Kidney epithelial cell (primary cell): ENCODE measurements around the gene C1S. TPM values are rescaled to one million over a fixed set of nuclear protein-coding genes. Genes with fewer than 3 reads are reported as not detected.
"Not testable (repeated sequence)": the region's sequence is repeated elsewhere in the genome, so short reads cannot be mapped to it uniquely, and the experiment has no call there.

Source experiments
- DNase-seq: peaks from one replicate; pipeline ENCODE4 v3.0.0-alpha.2; 2010; ENCODE audit warnings: low read depth
- H3K27me3 ChIP-seq: 2 replicates; pipeline ENCODE4 v1.6.0; 2011; ENCODE audit warnings: low read length; ENCODE audit not compliant: control insufficient read depth, insufficient read depth
- H3K36me3 ChIP-seq: 2 replicates; pipeline ENCODE4 v1.5.1; 2011; ENCODE audit warnings: low read length; ENCODE audit not compliant: control insufficient read depth, insufficient read depth
- H3K4me3 ChIP-seq: 2 replicates; pipeline ENCODE4 v1.5.1; 2011; ENCODE audit warnings: low read depth, mild to moderate bottlenecking, control low read depth, low read length
- CTCF ChIP-seq: IDR thresholded peaks from 2 replicates; pipeline ENCODE4 v1.5.1; 2011; ENCODE audit warnings: mild to moderate bottlenecking, moderate library complexity, low read length, control low read depth, inconsistent platforms; ENCODE audit not compliant: insufficient read depth, poor library complexity, severe bottlenecking
- total RNA-seq: library from RNA; depleted of rRNA; stranded (reverse); fragments of >200 nt; gene quantifications from 2 replicates; pipeline ENCODE4 v1.2.3, GENCODE V29; 2015

C1S gene
- total RNA-seq, 1 donor from 2014 or later = 4.0 TPM

- no peaks in the 10 kb centered on the region for H3K27me3 ChIP-seq
- H3K4me3 ChIP-seq = no peak overlapping the region
- no peak for TF ChIP-seq CTCF
- peaks cover 1% of the 10 kb centered on the region for H3K36me3 ChIP-seq
- no peak for DNase-seq
These were observed 45.6 kb downstream of the C1S start for GRCh38 chr12:7106082-7106481.

- H3K27me3 ChIP-seq, H3K36me3 ChIP-seq, DNase-seq, H3K4me3 ChIP-seq: not testable (repeated sequence)
These were observed 46.7 kb downstream of the C1S start for GRCh38 chr12:7107181-7107580.

DNA sequence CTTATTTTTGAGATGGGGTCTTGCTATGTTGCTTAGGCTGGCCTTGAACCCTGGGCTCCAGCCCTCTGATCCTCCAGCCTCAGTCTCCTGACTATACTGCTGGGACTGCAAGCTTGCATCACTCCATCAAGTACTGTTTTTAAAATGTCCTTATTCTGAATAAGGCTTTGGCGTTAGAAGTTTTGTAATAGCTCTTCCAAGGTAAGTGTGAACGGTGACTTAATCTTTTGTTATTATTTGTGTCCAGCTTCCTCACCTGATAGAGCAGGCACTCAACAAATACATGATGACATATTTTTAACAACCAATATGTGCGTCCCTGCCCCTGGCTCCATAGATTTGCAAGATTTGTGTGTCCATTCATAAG, 47.1 kb downstream of the C1S start:
- DNase-seq = no peak
- Histone ChIP-seq H3K27me3 (no peaks in the 10 kb centered on the region), H3K4me3 (peak overlapping the region; percentile 58), H3K36me3 (peaks cover 1% of the 10 kb centered on the region)
- TF ChIP-seq CTCF = no peak

GRCh38 chr12:7108003-7108795, 47.7 kb downstream of the C1S start:
- no peak for TF ChIP-seq CTCF
- H3K4me3 ChIP-seq = peak overlapping the region; percentile 58
- DNase-seq = peak; percentile 29

GRCh38 chr12:7108796-7109571, 48.5 kb downstream of the C1S start, which contains the start of gene C1RL:
TSS of gene C1RL (minus strand) at chr12:7109214. CDS start at chr12:7109180, 34 bp downstream.
- TF ChIP-seq CTCF = peak; percentile 98
- peak; percentile 39 for DNase-seq
- H3K4me3 ChIP-seq = peak within 1 kb of the TSS; percentile 58
- H3K27me3 ChIP-seq = no peaks in the 10 kb centered on the region
- peaks cover 1% of the 10 kb centered on the region for H3K36me3 ChIP-seq

More at GRCh38 chr12:7108003-7108795, 47.7 kb downstream of the C1S start:
- peaks cover 1% of the 10 kb centered on the region for H3K36me3 ChIP-seq
- H3K27me3 ChIP-seq = no peaks in the 10 kb centered on the region

DNA sequence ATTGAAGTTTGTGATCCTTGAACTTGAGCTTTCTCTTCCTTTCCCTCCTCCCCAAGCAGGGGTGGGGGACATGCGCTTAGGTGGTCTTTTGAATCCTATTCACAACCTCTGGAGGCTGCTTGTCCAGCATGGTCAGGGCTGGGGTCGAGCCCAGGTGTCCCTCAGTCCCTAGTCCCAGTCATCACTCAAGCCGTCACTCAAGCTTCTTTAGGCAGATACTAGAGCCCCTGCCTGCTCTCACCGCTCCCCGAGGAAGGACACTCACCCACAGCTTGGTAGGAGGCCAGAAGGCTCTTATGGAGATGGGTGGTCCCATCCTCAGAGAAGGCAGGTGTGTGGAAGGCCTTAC, 49.0 kb downstream of the C1S start:
- Histone ChIP-seq H3K4me3 (peak overlapping the region; percentile 58), H3K36me3 (no peaks in the 10 kb centered on the region), H3K27me3 (no peaks in the 10 kb centered on the region)
- TF ChIP-seq CTCF = no peak
- DNase-seq = no peak
